ENCODE data around the gene TEX2.

GRCh38 chr17:64263000-64263766 is at the start of gene TEX2:
- TF ChIP-seq CTCF (IDR thresholded peaks at IDR 0.05; ENCODE audit: poor library complexity): no peak
- TF ChIP-seq EZH2 (IDR thresholded peaks at IDR 0.05; ENCODE audit: borderline replicate concordance): no peak
- no peak for TF ChIP-seq EZH2phosphoT487 (IDR thresholded peaks at IDR 0.05; ENCODE audit: low read depth, severe bottlenecking, unreplicated experiment)
